Hepatocyte (in vitro differentiated cells): Measurements from ENCODE around the gene GRID1.

ENCODE experiments used
- EZH2 ChIP-seq: fragments of 200-600 bp; sonication (generic); IDR thresholded peaks from 2 replicates; pipeline ENCODE4 v1.6.1; 2016; ENCODE audit warnings: antibody characterized with exemption, mild to moderate bottlenecking, borderline replicate concordance
- EZH2phosphoT487 ChIP-seq: fragments of 200-600 bp; sonication (generic); IDR thresholded peaks from one replicate; pipeline ENCODE4 v1.6.1; 2018; ENCODE audit warnings: antibody characterized with exemption, mild to moderate bottlenecking, low read depth, moderate library complexity; ENCODE audit not compliant: unreplicated experiment, severe bottlenecking
- TF ChIP-seq, protein P1 (sequence below): fragments of 200-600 bp; sonication (generic); IDR thresholded peaks from 2 replicates; pipeline ENCODE4 v1.5.1; 2016; ENCODE audit warnings: antibody characterized with exemption, mild to moderate bottlenecking; ENCODE audit not compliant: poor library complexity

DNA sequence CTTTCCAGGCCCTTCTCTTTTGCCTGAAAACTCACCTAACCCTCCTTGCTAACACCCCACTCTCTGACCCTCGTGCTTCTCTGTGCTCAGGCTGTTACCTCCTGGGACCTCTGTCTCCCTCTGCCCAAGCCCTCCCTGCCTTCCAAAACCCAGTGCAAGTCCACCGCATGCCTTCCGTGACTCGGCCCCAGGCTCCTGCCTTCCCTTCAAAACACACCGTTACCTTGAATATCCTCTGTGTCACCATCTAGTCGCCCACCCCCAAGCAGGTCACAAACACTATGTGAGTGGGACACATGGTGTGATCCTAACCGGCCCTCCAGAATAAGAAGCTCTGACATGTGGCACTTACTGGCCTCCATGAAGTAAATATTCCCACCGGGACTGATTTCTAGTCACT, 176.7 kb downstream of the GRID1 start:
- TF ChIP-seq, protein P1, sequence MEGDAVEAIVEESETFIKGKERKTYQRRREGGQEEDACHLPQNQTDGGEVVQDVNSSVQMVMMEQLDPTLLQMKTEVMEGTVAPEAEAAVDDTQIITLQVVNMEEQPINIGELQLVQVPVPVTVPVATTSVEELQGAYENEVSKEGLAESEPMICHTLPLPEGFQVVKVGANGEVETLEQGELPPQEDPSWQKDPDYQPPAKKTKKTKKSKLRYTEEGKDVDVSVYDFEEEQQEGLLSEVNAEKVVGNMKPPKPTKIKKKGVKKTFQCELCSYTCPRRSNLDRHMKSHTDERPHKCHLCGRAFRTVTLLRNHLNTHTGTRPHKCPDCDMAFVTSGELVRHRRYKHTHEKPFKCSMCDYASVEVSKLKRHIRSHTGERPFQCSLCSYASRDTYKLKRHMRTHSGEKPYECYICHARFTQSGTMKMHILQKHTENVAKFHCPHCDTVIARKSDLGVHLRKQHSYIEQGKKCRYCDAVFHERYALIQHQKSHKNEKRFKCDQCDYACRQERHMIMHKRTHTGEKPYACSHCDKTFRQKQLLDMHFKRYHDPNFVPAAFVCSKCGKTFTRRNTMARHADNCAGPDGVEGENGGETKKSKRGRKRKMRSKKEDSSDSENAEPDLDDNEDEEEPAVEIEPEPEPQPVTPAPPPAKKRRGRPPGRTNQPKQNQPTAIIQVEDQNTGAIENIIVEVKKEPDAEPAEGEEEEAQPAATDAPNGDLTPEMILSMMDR, result no peak
- TF ChIP-seq EZH2phosphoT487 (no peak), EZH2 (no peak)
